Measurements from ENCODE around the gene CPT1C.
A peak's percentile ranks its signal among the peaks of the same experiment; 100 is the strongest.

CPT1C gene

DNA sequence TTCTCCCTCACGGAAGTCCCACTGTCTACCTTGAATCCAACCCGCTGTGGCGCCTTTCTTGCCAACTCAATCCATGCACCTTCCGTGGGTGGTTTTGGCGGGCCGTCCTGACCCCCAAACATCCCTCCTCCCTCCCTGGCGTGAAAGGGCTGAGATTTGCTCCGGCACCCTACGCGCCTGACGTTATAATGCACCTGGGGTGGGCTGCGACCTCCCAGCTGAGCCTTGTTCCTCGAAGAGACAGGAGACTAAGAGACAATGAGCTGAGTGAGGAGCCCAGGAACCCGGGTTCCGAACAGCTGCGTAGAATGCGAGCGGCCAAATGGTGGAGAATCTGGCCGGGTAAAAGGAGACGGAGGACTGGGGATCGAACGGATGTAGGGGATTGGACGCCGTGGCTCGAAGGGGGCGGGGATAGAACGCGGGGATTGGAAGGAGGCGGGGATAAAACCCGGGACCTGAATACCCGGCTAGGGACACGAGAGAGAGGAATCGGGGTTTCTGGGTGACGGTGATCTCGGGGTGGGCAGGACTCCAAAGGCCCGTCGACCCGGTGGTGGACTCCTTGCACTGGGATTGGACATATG lies at the start of gene CPT1C:
Gene CPT1C (plus strand): TSS at position 461 of the 587 bp plus-strand sequence. CDS start 1,137 bp downstream, outside the sequence.
- peak; percentile 79 for DNase-seq

DNA sequence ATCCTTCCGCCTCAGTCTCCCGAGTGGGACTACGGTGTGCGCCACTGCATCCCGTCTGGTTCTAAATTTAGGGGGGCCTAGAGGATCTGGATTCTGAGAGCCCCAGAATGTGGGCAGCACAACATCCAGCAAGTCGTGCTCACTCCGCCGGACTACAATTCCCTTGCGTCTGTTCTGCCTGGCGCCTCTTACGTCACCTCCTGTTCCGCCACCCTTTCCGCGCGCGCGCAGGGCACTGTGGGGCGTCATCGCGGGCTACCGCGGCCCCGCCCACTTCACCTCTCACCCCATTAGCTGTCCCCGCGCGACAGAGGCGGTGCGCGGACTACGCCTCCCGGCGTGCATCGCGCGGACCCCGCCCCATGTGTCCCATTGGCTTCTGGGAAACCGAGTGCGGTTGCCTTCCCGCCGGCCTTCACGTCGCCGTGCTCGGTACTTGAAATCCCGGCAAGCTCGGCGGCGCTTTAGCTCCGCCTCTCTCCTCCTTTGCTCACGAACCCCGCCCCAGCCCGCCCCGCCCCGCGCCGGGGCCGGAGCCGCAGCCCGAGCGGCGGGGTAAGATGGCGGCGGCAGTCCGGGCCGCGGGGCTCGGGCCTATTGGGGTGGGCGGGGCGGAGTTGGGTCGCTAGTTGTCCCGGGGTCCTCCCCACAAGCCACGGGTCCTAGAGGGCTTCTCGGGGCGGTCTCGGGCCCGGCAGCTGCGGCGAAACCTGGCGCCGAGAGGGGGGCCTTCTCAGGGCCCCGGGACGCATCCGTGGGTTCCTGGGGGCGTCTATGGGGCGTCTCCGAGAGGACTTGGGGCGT lies 49.0 kb upstream of the CPT1C start, which contains the start of gene SCAF1:
Gene SCAF1 (plus strand): TSS at position 522 of the 804 bp plus-strand sequence. CDS start 2,818 bp downstream, outside the sequence.
- peak; percentile 97 for DNase-seq

DNA sequence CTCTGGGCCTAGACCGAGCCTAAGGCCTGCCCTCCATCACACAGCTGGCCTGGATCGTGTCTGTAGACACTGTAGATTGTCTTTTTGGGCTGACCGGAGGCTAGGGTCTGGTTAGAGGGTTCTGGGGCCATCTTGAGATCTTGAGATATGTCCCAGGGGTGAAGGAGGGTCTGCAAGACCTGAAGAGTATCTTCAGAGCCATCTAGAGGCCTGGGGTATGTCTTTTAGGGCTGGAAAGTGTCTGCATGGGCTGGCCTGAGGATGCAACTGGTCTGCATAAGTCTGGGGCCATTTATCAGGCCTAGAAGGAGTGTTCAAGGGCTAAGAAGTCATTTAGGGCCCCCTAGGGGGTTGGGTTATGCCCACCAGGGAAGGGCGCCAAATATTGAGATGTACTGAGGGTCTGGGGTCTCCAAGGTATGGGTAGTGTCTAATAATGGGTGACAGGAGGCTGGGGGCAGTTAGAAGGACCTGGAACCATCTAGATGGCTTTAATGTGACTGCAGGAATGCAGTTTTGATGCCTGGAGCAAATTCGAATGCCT lies 48.4 kb upstream of the CPT1C start:
- no peak for DNase-seq

GRCh38 chr19:49643466-49643865 lies 47.5 kb upstream of the CPT1C start:
- DNase-seq, result no peak

- no peak for DNase-seq
Measured at GRCh38 chr19:49645592-49645991, 45.3 kb upstream of the CPT1C start.

GRCh38 chr19:49645995-49646394 lies 44.9 kb upstream of the CPT1C start:
- no peak for DNase-seq

- no peak for DNase-seq
Measured at GRCh38 chr19:49646586-49646985, 44.3 kb upstream of the CPT1C start.

GRCh38 chr19:49651029-49651819 lies 39.7 kb upstream of the CPT1C start:
- no peak for DNase-seq

- DNase-seq, result no peak
Measured at GRCh38 chr19:49651820-49652550, 38.9 kb upstream of the CPT1C start.

DNA sequence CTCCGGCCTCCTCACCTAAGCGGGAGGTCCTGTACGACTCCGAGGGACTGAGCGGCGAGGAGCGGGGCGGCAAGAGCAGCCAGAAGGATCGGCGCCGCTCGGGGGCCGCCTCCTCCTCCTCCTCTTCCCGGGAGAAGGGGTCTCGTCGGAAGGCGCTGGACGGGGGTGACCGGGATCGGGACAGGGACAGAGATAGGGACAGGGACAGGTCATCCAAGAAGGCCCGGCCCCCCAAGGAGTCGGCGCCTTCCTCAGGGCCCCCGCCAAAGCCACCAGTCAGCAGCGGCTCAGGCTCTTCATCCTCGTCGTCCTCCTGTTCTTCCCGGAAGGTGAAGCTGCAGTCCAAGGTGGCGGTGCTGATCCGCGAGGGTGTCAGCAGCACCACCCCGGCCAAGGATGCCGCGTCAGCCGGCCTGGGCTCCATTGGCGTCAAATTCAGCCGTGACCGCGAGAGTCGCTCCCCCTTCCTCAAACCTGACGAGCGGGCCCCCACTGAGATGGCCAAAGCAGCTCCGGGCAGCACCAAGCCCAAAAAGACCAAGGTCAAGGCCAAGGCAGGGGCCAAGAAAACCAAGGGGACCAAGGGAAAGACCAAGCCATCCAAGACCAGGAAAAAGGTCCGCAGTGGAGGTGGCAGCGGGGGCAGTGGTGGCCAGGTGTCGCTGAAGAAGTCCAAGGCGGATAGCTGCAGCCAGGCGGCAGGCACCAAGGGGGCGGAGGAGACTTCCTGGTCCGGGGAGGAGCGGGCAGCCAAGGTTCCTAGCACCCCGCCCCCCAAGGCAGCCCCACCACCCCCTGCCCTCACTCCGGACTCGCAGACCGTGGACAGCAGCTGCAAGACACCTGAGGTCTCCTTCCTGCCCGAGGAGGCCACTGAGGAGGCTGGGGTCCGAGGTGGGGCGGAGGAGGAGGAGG lies 38.1 kb upstream of the CPT1C start:
- DNase-seq, result no peak

GRCh38 chr19:49653466-49653806 lies 37.5 kb upstream of the CPT1C start:
- no peak for DNase-seq

GRCh38 chr19:49654581-49654980 lies 36.3 kb upstream of the CPT1C start:
- DNase-seq, result no peak

- DNase-seq, result no peak
Measured at GRCh38 chr19:49655570-49656455, 35.1 kb upstream of the CPT1C start.

- no peak for DNase-seq
Measured at GRCh38 chr19:49656456-49657109, 34.3 kb upstream of the CPT1C start.

DNA sequence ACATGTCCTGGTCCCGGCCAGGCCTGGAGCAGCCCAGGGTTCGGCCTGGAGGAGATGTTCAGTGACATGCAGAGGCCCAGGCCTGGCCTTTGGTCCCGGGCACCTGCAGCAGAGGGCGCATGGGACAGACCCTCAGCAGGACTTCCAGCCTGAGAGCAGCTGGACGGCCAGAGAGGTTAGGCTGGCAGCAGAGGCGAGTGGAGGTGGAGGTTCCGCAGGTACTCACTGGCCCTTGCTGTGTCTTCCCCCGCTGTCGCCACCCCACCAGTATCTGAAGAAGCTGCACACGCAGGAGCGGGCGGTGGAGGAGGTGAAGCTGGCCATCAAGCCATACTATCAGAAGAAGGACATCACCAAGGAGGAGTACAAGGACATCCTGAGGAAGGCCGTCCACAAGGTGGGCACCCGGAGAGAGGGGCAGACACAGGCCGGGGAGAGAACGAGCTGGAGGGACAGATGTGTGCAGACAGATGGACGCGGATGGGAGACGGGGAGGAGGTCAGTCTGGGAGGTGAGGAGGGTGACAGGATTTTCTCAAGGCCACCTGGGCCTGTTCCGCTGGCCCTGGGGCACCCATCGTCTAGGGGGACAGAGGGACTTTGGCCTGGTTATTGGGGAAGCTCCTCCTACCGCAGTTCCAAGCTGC lies 33.3 kb upstream of the CPT1C start:
- DNase-seq, result no peak

- no peak for DNase-seq
Measured at GRCh38 chr19:49658139-49658517, 32.8 kb upstream of the CPT1C start.

- DNase-seq, result no peak
Measured at GRCh38 chr19:49658566-49659442, 32.1 kb upstream of the CPT1C start.

GRCh38 chr19:49660338-49660961 lies 30.5 kb upstream of the CPT1C start:
- DNase-seq, result no peak
